PC-9 (cell line): Measurements from ENCODE around the gene FBN1. TPM values are rescaled to one million over a fixed set of nuclear protein-coding genes. Genes with fewer than 3 reads are reported as not detected.

Experiments
- BruUV-seq: library from RNA; stranded (reverse); fragments of 400-500 nt; replicated peaks from 2 replicates; lab custom pipeline; 2021; lab: Mats Ljungman, UMichigan
- CTCF ChIA-PET: fragments of 300-600 bp; sonication (Branson Sonifier 250); formaldehyde crosslinking; loops from one replicate; lab custom pipeline; 2022; ENCODE audit warnings: antibody characterized with exemption; lab: Charles Lee
- POLR2A ChIA-PET: fragments of 300-600 bp; sonication (Branson Sonifier 250); formaldehyde crosslinking; loops from one replicate; lab custom pipeline; 2022; ENCODE audit warnings: antibody characterized with exemption; ENCODE audit not compliant: unreplicated experiment; lab: Charles Lee
- DNase-seq, 2 experiments: peaks; one replicate each; pipeline versions ENCODE4 v3.0.0 to v3.0.0-alpha.2; 2015 to 2022; ENCODE audit warnings: mixed read lengths in 1 of 2
- H2AFZ ChIP-seq: fragments of 200-600 bp; sonication (generic); 2 replicates; pipeline ENCODE4 v1.8.1; 2017; ENCODE audit warnings: antibody characterized with exemption
- H3F3A ChIP-seq: fragments of 200-600 bp; sonication (generic); 2 replicates; pipeline ENCODE4 v1.8.1; 2017; ENCODE audit warnings: antibody characterized with exemption, mild to moderate bottlenecking, low read depth; ENCODE audit not compliant: insufficient read depth
- H3K27ac ChIP-seq: fragments of 200-600 bp; sonication (generic); 2 replicates; pipeline ENCODE4 v1.6.1; 2016; ENCODE audit warnings: mixed run types
- H3K27me3 ChIP-seq: fragments of 200-600 bp; sonication (generic); 2 replicates; pipeline ENCODE4 v1.6.1; 2016; ENCODE audit warnings: low read depth, mixed run types; ENCODE audit not compliant: insufficient read depth
- H3K36me3 ChIP-seq: fragments of 200-600 bp; sonication (generic); 2 replicates; pipeline ENCODE4 v1.6.1; 2016; ENCODE audit warnings: low read depth, mixed run types
- H3K4me1 ChIP-seq: fragments of 200-600 bp; sonication (generic); replicated peaks from 2 replicates; pipeline ENCODE4 v1.6.1; 2016; ENCODE audit warnings: mixed run types; ENCODE audit not compliant: insufficient read depth
- H3K4me2 ChIP-seq: fragments of 200-600 bp; sonication (generic); 2 replicates; pipeline ENCODE4 v1.6.1; 2017; ENCODE audit warnings: mixed run types
- H3K4me3 ChIP-seq: fragments of 200-600 bp; sonication (generic); 2 replicates; pipeline ENCODE4 v1.6.1; 2016; ENCODE audit warnings: mixed run types
- H3K79me2 ChIP-seq: fragments of 200-600 bp; sonication (generic); 2 replicates; pipeline ENCODE4 v1.6.1; 2017; ENCODE audit warnings: low read depth, mixed run types
- H3K9me2 ChIP-seq: fragments of 200-600 bp; sonication (generic); 2 replicates; pipeline ENCODE4 v1.8.1; 2017; ENCODE audit warnings: mild to moderate bottlenecking; ENCODE audit not compliant: insufficient read depth
- H3K9me3 ChIP-seq: fragments of 200-600 bp; sonication (generic); 2 replicates; pipeline ENCODE4 v1.8.1; 2016; ENCODE audit warnings: low read depth; ENCODE audit not compliant: insufficient read depth
- H4K20me1 ChIP-seq: fragments of 200-600 bp; sonication (generic); 2 replicates; pipeline ENCODE4 v1.8.1; 2017; ENCODE audit not compliant: insufficient read depth
- CTCF ChIP-seq: fragments of 200-600 bp; sonication (generic); conservative IDR thresholded peaks from 2 replicates; pipeline ENCODE4 v1.6.1; 2017; ENCODE audit warnings: mixed run types, antibody characterized with exemption, mild to moderate bottlenecking, moderate library complexity
- EZH2 ChIP-seq: fragments of 200-600 bp; sonication (generic); IDR thresholded peaks from 2 replicates; pipeline ENCODE4 v1.8.0; 2017; ENCODE audit warnings: antibody characterized with exemption, low read depth
- intact Hi-C: fragments of 100-400 bp; cut with micrococcal nuclease; formaldehyde crosslinking; loops from one replicate; pipeline ENCODE4 v1.10.0; 2022; ENCODE audit not compliant: unreplicated experiment
- total RNA-seq: library from RNA; stranded (reverse); gene quantifications from 2 replicates; pipeline ENCODE4 v1.2.3, GENCODE V29; 2021

The FBN1 gene
- total RNA-seq, 1 experiment from 2014 or later, result 1.3 TPM

GRCh38 chr15:48638963-48639362 is 6.5 kb downstream of the FBN1 start:
- H3F3A ChIP-seq, result no peaks in the 10 kb centered on the region
- BruUV-seq, result no TSS peak
- CTCF ChIA-PET, result no interaction called here
- intact Hi-C loops, result no loop called here
- H3K4me2 ChIP-seq, result no peak overlapping the region
- H3K9me3 ChIP-seq, result no peaks in the 10 kb centered on the region
- no peaks in the 10 kb centered on the region for H3K27me3 ChIP-seq
- no peaks in the 10 kb centered on the region for H3K36me3 ChIP-seq
- no peak for DNase-seq
- no peaks in the 10 kb centered on the region for H3K79me2 ChIP-seq
- H3K4me1 ChIP-seq, result no peaks in the 10 kb centered on the region
- H3K4me3 ChIP-seq, result no peak overlapping the region
- TF ChIP-seq EZH2 (no peak), CTCF (no peak)
- H3K9me2 ChIP-seq, result no peaks in the 10 kb centered on the region
- H4K20me1 ChIP-seq, result no peaks in the 10 kb centered on the region
- POLR2A ChIA-PET, result no interaction called here
- no peak overlapping the region for H3K27ac ChIP-seq
- no peak overlapping the region for H2AFZ ChIP-seq

- CTCF ChIA-PET, result no interaction called here
- H3F3A ChIP-seq, result no peaks in the 10 kb centered on the region
- H3K4me2 ChIP-seq, result no peak overlapping the region
- H3K27ac ChIP-seq, result no peak overlapping the region
- BruUV-seq, result no TSS peak
- no peak for DNase-seq
- H3K79me2 ChIP-seq, result no peaks in the 10 kb centered on the region
- H3K9me2 ChIP-seq, result no peaks in the 10 kb centered on the region
- POLR2A ChIA-PET, result interaction anchor here (0.6 kb wide), 1 partner anchor 219 kb away, joined by 5 read pairs; no protein-coding TSS in a partner anchor
- intact Hi-C loops, result no loop called here
- no peak for TF ChIP-seq CTCF
- H4K20me1 ChIP-seq, result no peaks in the 10 kb centered on the region
- no peaks in the 10 kb centered on the region for H3K4me1 ChIP-seq
- no peak overlapping the region for H2AFZ ChIP-seq
- H3K27me3 ChIP-seq, result no peaks in the 10 kb centered on the region
- no peaks in the 10 kb centered on the region for H3K36me3 ChIP-seq
- H3K9me3 ChIP-seq, result no peaks in the 10 kb centered on the region
- no peak overlapping the region for H3K4me3 ChIP-seq
Measured at GRCh38 chr15:48637639-48638038, 7.9 kb downstream of the FBN1 start.

GRCh38 chr15:48636511-48636910 is 9.0 kb downstream of the FBN1 start:
- H3K27ac ChIP-seq, result no peak overlapping the region
- no peaks in the 10 kb centered on the region for H4K20me1 ChIP-seq
- H3K36me3 ChIP-seq, result no peaks in the 10 kb centered on the region
- ChIA-PET CTCF (no interaction called here), POLR2A (no interaction called here)
- no peaks in the 10 kb centered on the region for H3F3A ChIP-seq
- H3K4me1 ChIP-seq, result no peaks in the 10 kb centered on the region
- DNase-seq, result no peak
- H3K79me2 ChIP-seq, result no peaks in the 10 kb centered on the region
- BruUV-seq, result no TSS peak
- no peak for TF ChIP-seq CTCF
- TF ChIP-seq EZH2, result no peak
- H3K9me3 ChIP-seq, result no peaks in the 10 kb centered on the region
- H3K4me2 ChIP-seq, result no peak overlapping the region
- no peak overlapping the region for H3K4me3 ChIP-seq
- H3K9me2 ChIP-seq, result no peaks in the 10 kb centered on the region
- no peaks in the 10 kb centered on the region for H3K27me3 ChIP-seq
- intact Hi-C loops, result no loop called here
- no peak overlapping the region for H2AFZ ChIP-seq
